ENCODE measurements around the gene GPS2.

- TF ChIP-seq CTCF (IDR thresholded peaks at IDR 0.05) (peak; percentile 54 to 80 (median 72)), POLR2A (IDR thresholded peaks at IDR 0.05) (no peak)
These were observed 8.7 kb upstream of the GPS2 start for GRCh38 chr17:7323731-7324437.

All from heart left ventricle (tissue), 13 donors.